Left renal pelvis (tissue), 4 donors: ENCODE data around the gene GRIP2. TPM values are rescaled to one million over a fixed set of nuclear protein-coding genes. Genes with fewer than 3 reads are reported as not detected.

ENCODE experiments used
- DNase-seq, 4 donors: peaks; one replicate each; pipeline ENCODE4 v3.0.0-alpha.2; 2013; ENCODE audit warnings: low read depth in 4 of 4, low spot score in 3 of 4
- polyA plus RNA-seq, 4 donors: library from polyadenylated mRNA; unstranded; fragments of 120-200 nt; gene quantifications; one replicate each; pipeline ENCODE4 v1.2.1, GENCODE V29; 2013; ENCODE audit not compliant: insufficient read length in 4 of 4

The GRIP2 gene
- polyA plus RNA-seq, 4 donors: 0.68 to 1.5 (median 1.4) TPM

DNA sequence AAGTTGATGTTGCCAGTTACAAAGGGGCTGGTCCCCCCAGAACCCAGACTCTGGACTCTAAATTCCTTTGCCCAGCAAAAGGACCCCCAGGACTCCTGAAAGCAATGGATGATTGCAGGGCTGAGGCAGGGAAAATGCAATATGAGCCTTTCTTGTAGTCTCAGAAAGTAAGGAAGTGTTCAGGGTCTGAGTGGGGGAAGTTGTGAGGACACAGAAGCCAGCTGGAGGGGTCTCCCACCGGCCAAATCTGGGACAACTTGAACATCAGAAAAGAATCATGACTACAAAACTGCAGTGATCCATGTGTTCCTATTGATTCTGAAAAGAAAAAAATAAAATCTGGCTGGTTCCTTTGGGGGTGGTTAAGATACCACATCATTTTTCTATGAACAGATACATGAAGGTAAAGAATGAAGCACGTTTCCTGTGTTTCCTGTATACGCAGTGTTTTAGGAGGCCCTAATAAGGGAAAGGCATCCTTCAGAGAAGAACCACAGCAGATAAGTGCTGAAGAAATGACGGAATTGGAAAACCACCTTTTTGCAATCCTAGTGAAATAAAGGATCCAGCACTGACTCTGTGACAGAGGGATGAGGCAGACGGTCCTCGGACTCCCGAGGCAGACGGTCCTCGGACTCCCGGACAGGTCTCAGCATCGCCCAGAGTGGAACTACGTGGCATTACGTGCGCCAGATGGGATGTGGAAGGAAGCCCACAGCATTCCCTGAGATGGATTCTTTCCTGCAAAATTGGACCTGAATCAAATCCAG lies 22.2 kb upstream of the GRIP2 start:
- DNase-seq: no peak

DNA sequence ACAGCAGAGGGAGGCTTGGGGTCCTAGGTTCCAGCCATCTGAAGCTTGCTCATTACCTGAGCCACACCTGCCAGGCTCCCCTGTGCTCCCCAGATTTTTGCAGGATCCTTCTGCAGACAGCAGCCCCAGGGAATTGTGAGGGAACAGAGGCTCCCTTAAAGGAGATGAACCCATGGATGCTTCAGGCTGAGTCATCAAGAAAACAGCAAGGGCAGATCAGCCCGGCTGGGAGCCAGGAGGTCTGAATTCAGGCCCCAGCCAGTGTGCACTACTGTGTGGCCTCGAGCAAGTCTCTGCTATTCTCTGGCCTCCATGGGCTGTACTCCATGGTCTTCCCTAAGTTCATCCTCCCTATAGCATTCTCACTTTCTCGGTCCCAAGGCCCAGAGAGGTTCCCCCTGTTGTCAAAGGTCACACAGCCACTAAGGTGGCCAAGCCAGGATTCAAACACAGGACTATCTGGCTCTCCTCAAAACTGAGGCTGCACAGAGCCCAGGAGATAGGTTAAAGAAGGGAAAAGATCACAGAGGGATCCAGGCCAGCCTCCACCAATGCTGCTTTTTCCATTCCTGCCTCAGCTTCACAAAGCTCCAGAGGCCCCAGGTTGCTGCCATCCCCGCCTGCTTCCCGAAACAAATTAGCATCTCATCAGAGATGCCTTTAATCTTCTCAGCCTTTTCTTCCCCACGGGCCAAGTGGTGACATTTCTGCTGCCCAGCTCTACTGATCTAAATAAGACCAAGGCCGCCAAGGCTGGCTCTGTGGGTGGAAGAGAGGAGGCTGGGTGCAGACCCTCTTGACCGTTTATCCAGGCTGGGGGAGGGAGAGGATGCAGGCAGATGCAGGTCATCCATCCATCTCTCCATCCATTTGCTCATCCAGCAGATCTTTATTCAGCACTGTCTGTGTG lies 21.2 kb upstream of the GRIP2 start:
- no peak for DNase-seq

DNA sequence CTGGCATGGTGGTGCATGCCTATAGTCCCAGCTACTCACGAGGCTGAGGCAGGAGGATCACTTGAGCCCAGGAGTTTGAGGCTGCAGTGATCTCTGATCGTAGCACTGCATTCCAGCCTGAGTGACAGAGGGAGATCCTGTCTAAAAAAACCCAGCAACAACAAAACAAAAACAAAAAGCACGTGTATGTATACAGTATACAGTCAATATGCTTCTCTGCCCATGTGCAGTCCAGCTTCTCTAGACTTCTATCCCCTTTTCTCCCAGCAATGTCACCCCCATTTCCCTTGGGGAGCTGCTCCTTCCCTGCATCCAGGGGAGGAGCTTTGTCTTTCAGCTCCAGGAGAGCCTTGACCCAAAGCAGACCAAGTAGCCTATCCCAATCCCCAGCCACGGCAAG lies 20.0 kb upstream of the GRIP2 start:
- DNase-seq: no peak

DNA sequence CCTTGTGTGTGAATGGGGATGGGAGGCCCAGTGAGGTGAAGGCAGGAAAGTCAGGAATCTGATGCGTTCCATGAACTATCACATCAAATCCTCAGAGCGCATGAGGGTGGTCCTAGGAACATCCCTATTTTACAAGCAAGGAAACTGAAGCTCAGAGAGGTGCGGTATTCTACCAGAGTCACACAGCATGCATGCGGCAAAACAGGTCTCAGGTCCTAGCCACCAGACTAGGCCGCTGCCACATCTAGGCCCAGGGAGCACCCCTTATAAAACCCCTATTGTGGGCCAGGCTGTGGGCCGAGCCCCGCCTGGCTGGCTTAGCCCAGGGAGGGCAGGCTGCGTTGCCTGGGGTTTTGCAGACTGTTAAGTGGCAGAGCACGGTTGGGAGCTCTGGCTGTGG lies 17.9 kb upstream of the GRIP2 start:
- no peak for DNase-seq

DNA sequence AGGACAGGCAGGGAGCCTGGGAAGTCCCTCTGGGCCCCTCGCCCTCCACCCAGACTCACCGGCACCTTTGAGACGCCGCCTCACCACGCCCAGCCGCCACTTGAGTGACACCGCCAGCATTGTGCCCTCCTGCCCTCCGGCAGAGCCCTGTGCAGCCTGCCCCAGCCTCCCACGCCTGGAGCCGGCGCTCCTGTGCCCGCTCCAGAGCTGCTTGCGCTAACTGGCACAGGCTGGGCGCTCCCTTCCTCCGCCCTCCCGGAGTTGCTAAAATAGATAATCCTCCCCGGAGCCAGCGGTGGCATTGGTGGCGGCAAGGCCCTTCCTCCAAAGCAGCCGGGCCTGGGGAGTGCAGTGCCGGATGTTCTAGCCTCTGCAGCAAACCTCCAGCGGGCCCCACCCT lies 15.7 kb upstream of the GRIP2 start:
- no peak for DNase-seq

DNA sequence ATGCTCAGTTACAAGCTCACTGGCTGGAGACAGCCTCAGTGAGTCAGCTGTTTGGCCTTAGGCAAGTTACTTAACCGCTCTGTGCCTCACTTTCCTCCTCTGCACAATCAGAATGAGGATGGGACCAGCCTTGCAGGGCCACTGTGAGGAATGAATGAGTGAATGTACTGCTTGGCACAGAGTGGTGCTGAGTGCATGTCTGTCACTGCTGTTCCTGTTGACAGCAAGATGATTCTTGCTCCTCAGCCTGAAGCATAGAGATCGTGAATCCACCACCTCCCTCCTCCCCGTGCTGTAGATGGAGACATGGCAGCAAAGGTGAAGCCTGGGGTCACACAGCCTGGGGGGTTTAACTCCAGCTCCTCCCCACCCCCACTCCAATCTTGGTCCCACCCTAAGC lies 14.6 kb upstream of the GRIP2 start:
- no peak for DNase-seq

DNA sequence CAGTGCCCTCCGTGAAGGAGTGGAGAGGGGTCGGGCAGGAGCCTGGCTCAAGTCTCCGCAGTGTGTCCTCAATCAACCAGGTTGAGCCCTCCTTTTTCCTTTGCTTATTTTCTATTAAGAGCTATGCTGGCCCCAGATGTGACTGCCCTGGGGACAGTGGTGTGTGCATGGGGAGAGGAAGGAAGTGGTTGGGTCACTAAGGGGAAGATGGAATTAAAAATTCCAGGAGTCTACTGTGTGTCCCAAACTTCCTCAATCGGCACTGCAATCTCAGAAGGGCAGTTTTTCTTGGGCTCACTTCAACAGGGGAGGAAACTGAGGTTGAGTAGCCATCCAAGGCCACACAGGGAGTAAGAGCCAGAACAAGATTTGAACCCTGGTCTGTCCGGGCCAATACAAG lies 13.7 kb upstream of the GRIP2 start:
- no peak for DNase-seq

DNA sequence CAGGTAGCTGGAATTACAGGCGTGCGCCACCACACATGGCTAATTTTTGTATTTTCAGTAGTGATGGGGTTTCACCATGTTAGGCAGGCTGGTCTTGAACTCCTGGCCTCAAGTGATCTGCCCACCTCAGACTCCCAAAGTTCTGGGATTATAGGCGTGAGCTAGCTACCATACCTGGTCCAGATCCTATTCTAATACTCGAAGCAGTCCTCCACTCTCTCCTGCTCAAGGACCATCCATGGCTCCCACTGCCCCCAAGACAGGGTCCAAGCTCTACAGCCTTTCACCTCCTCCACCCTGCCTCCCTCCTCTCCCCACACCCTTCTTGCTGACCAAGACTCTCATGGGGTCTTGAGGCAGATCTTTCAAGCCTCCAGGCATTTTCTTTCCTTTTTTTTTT lies 12.6 kb upstream of the GRIP2 start:
- no peak for DNase-seq

DNA sequence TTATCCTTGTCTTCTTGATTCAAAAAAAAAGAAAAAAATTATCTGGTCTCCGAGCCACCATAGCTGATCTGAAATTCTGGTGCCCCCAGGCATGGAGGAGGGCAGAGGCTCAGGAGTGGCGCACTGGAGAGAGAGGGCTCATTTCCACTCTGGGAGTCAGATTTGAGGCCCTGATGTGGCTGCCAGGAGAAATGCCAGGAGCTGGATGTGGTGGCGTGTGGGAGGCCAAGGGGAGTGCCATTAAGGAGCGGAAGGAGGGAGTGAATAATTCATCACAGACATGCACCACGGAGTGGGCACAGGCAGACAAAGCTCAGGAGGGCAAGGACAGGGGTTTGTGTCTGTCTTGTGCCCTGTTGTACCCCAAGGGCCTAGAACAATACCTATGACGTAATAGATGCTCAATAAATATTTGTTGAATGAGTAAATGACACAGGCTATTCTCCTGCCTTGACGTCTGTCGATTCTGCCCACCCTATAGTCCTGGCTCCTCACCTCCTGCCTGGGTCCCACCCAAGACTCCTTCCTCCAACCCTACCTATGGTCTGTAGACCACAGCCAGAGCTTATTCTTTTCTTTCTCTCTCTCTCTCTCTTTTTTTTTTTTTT lies 12.0 kb upstream of the GRIP2 start:
- no peak for DNase-seq

DNA sequence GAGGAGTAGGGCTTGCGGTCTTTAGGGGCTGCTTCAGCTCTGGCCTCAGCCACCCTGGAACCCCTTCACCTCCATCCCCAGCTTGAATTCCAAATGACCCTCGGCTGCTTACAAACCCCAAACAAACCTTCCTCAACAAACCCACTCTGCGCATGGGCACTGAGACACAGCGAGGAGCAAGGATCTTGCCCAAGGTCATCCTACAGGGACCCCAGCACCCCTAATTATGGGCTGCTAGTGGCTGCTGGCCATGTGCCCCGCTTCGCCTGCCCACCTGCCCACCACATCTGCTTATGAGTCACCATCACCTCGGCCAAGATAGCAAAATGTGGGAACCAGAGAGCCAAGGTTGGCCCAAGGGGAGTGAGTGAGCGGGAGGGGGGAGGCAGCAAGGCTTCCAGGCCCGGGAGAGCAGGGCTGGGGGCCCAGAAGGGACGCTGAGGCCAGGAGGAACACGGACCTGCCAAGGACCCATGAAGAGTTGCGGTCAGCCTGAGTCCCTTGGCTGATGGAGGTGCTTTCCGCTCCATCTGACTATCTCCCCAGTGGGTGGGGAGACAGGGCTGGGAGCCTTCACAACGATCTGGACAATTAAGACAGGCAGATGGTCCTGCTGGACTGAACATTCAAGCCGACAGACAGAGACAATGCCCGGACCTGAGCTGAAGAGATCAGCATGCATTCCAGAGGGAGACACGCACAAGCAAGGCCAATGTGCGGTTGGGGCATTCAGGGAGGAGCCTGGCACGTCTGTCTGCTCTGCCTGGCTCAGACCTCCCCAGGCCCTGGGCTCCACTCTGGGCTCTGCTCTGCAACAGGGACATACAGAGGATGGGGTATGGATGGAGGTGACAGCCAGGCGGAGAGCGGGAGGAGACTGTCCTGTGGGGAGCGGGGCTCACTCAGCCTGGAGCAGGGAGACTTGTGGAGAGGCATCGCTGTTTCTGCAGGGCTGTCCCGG lies 10.8 kb upstream of the GRIP2 start:
- no peak for DNase-seq

DNA sequence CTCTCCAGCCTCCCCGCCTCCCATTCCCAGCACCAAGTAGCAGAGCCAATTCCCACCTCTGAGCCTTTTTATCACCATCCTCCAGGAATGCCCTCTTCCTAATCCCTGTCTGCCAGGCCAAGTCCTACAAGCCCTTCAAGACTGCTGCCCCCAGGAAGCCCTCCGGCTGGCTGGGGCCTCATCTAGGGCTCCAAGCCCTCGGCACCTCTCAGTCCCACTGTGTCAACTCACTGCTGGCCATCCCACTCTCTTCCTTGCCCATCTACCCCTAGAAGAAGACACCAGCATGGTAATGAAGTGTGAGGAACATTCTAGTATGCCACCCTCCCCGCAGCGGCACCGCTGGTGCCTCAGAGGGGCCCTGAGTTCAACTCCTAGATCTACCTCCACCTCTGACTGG lies 10.0 kb upstream of the GRIP2 start:
- DNase-seq: no peak

DNA sequence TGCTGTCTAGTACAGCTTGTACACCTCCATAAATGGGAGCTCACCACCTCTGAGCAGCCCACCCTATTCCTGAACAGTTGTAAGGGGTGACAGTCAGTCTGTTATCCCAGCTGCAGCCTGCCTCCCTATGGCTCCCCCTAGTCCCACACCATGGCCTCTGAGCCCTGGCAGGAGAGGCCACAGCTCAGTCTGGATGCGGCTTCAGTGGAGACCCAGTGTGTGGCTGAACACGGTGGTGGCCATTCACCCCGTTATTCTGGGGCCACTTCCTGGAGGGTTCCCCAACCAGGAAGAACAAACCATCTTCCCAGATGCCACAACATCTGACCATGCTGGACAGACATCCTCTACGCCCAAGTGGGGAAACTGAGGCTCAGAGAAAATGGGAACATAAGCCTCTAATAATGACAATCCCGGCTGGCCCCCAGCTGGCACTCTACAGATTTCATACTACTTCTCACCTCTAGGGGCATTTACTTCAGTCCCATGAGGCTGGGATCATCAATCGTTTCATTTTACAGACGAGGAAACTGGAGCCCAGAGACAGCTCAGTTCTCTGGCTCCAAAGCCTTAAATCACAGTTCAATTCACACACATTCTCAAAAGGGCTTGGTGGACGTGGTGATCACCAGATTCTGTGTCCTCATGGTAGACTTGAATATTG lies 9.2 kb upstream of the GRIP2 start:
- DNase-seq: no peak

DNA sequence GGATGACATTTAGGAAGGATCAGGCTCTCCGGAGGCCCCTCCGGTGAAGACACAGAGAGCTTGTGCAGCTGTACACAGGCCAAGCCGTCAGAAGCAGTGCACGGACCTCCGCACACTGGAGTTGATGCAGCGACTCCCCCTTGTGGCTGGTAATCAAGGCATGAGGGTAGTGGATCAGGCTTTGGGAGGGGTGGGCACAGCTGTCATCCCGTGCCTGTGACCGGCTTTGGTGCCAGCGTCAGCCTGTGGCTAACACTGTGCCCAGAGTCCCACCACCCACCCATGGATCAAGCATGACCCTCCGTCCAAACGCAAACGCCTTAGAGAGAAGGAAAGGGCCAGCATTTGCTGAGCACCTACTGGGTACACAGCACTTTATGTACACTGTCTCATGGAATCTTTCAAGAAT lies 8.2 kb upstream of the GRIP2 start:
- DNase-seq: peak in 3 of 4 donors; percentile 42 to 56 (median 51)

DNA sequence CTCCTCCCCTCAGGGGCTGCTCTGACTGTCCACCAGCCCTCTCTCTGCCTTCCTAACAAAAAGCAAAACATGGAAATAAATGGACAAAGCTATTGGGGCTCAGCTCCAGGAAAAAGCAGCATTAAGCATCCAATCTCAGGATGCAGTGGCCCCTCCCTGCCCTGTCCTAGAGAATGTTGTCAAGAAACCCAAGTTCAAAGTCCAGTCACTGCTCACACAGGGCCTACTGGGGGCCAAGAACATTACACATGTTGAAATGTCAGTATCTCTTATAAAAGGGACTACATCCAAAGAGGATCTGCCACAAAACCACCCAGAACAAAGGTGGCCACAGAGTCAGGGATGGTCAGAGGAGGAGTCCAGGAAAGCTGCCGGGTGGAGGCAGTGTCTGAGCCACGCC lies 7.6 kb upstream of the GRIP2 start:
- DNase-seq: no peak

DNA sequence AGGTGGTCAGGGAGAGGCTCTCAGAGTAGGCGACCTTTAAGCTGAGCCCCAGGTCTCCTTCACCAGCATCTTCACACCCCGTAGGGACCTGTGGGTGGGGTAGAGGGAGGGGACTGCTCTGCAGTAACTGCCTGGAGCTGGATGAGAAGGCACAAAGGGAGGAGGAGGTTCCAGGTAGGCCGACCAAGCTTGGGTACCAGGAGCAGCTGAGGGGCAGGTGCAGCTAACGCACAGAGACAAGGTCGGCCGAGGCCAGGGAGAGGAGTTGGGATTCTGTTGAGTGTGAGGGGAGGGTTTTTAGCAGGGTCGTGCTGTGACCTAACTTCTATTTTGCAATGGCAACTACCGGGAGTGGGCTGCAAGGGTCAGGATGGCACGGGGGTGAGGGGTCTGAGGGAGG lies 5.9 kb upstream of the GRIP2 start:
- no peak for DNase-seq

DNA sequence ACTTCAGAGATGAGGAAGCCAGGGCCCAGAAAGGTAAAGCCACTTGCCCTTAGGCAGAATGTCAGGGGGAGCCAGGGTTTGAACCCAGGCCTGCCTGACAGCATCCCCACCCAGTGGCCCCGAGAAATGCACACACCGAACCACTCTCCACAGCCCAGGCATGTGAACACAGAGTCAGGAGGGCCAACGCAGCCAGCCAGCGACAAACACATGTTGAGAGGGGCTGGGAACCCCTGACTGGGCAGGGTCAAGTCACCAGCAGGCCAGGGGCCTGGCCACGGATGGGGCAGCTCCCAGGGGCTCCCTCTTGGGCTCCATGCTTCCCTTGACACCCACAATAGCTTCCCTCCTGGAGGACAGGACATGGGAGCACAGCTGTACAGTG lies 5.1 kb upstream of the GRIP2 start:
- DNase-seq: no peak

DNA sequence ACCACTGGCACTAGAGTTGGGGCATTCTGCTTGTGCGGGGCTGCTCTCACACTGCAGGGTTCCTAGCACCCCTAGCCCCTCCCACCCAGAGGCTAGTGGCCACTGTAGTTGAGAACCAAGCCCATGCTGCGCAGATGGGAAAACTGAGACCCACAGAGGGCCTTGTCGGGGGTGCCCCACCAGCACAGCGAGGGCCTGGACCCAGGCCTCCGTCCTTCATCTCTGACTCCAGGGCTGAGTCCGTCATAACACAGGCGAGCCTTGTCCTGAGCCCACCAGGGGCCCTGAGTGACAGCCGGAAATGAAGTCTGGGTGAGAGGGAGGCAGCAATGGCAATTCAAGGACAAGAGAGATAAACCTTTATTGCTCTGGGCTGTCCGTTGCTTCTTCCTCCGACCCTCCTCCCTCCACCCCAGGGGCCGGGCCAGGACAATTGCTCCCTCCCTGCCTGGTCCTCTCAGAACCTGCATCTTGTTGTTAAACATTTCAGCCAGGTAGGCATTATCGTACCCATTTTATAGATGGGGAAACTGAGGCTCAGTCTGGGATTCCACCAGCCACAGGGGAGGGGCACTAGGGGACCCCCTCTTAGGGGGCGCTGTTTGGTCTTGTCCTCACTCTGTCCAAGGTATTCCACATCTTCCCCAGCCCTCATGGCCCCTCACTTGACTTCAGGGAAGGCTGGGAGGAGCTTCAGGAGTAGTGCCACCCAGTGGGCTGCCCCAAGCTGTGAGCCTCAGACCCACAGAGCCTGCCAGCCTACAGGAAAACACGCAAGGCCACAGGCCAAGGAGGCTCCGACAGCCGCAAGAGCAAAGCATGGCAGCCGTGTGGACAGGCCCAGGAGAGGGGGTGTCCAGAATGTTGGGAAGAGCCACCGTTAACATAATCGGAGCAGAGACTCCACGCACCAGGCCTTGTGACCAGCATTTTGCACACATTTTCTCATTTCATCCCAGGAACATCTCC lies 4.4 kb upstream of the GRIP2 start:
- DNase-seq: no peak

DNA sequence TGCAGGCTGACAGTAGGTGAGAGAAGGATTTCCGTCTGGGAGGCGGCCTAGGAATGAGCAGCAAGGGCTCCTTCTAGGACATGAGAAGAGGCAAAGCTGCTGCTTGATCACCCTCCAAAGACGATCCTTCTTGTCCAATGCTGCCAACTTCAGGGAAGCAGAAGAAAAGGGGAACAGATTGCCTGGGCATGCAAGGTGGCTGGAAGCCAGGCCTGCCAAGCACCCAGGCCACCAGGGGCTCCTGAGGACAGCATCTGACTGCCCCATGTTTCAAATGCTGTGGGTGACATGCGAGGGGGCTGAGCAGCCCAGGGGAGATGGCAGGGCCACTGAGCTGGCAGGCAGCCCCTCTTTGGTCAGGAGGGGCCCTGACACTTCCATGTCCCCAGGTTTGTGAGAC lies 3.3 kb upstream of the GRIP2 start:
- DNase-seq: no peak

DNA sequence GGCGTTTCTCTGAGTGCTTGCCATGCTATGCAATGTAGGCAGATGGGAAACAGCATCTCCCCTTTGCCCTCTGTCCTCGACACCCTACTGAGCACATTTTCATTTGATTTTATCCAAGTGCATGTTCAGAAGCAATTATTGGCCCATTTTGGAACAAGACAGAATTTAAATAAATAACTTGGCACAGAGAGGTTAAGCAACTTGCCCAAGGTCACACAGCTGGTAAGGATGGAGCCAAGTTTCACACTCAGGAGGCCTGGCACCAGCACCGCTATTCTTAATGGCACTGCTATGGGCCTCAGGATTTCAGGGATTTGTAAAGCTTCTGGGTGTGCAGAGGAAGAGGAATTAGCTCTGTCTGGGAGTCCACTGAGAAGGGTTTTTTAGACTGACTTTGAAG lies 2.5 kb upstream of the GRIP2 start:
- DNase-seq: no peak
